ENCODE data around the gene CCNB1IP1. TPM values are rescaled to one million over a fixed set of nuclear protein-coding genes. Genes with fewer than 3 reads are reported as not detected.

CCNB1IP1 gene
- total RNA-seq, 2 experiments from 2014 or later, result 79.0 to 82.7 TPM

DNA sequence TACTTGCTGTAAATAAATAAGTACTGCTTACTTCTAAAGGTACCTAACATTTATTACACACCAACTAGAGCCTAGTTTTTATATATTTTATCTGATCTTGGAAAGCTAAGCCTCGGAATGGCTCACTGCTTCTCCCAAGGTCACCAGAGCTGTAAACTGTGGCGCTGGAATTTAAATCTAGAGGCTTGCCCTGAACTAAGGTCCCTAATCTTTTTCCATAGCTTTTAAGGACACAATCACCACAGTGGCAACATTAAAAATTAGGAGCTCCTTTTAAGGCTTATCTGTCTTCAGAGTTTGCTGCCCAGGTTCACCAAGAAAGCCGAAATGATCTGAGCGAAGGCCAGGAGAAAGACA, 670 bp downstream of the CCNB1IP1 start:
- ATAC-seq, result no peak
- Mint-ChIP-seq H3K4me3 (peak overlapping the region; percentile 97), H3K27me3 (no peaks in the 10 kb centered on the region), H3K4me1 (ENCODE audit: low read depth) (peaks cover 40% of the 10 kb centered on the region), H3K9me3 (no peaks in the 10 kb centered on the region), H3K27ac (peak overlapping the region; percentile 93), H3K36me3 (ENCODE audit: low read depth) (peaks cover 30% of the 10 kb centered on the region)
- ChIA-PET POLR2A (interaction anchor here (4.7 kb wide), 1 partner anchor 10 kb away, joined by 40 read pairs; the partner anchor contains the start of gene PARP2), CTCF (interaction anchor here (0.7 to 9.4 kb wide), 8 partner anchors 10 to 639 kb away, joined by 3 to 125 read pairs (median 3); partner anchors contain the start of gene PARP2)
- intact Hi-C loops (cut with micrococcal nuclease), result loop anchor here (5.0 kb wide), 1 partner anchor 80 kb away; the partner anchor contains the start of gene TEP1
- TF ChIP-seq CTCF (IDR thresholded peaks at IDR 0.05), result no peak
- no peak for DNase-seq

- TF ChIP-seq CTCF (IDR thresholded peaks at IDR 0.05), result no peak
- Mint-ChIP-seq H3K9me3 (no peaks in the 10 kb centered on the region), H3K27ac (peak overlapping the region; percentile 40), H3K27me3 (no peaks in the 10 kb centered on the region), H3K36me3 (ENCODE audit: low read depth) (peaks cover 41% of the 10 kb centered on the region), H3K4me1 (ENCODE audit: low read depth) (peaks cover 41% of the 10 kb centered on the region), H3K4me3 (peak overlapping the region; percentile 65)
- CTCF ChIA-PET, result interaction anchor here (1.5 to 9.4 kb wide), 3 partner anchors 11 to 277 kb away, joined by 4 to 125 read pairs (median 104); partner anchors contain the start of genes PARP2 and TTC5
- ATAC-seq (no peak), DNase-seq (no peak)
- POLR2A ChIA-PET, result interaction anchor here (4.7 kb wide), 1 partner anchor 12 kb away, joined by 40 read pairs; the partner anchor contains the start of gene PARP2
- intact Hi-C loops (cut with micrococcal nuclease), result loop anchor here (5.0 kb wide), 1 partner anchor 81 kb away; the partner anchor contains the start of gene TEP1
Observed at GRCh38 chr14:20331053-20331613, 1.9 kb downstream of the CCNB1IP1 start.

DNA sequence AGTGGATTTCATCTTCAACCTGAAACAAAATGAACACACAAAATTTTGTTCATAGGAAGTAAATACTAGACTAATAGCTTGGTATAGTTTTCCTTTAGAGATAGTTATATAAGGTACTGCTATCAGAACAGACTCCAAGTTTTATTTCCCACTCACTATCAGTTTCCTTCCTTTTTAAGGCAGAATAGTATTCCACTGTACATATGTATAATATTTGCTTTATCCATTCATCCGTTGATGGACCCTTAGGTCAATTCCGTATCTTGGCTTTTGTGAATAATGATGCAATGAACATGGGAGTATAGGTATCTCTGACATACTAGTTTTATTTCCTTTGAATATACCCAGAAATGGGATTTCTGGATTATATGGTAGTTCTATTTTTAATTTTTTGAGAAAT, 3.7 kb downstream of the CCNB1IP1 start:
- DNase-seq, result no peak
- ATAC-seq, result no peak
- peak overlapping the region; percentile 48 for H3K27ac Mint-ChIP-seq
- ChIA-PET POLR2A (interaction anchor here (1.5 to 1.8 kb wide), 2 partner anchors 14 to 140 kb away, joined by 4 to 6 read pairs; partner anchors contain the start of genes PARP2 and PNP), CTCF (interaction anchor here (1.0 to 9.4 kb wide), 6 partner anchors 13 to 284 kb away, joined by 3 to 125 read pairs (median 12); partner anchors contain the start of gene PARP2)
- H3K4me3 Mint-ChIP-seq, result no peak overlapping the region
- H3K36me3 Mint-ChIP-seq (ENCODE audit: low read depth), result peaks cover 48% of the 10 kb centered on the region
- H3K27me3 Mint-ChIP-seq, result no peaks in the 10 kb centered on the region
- peaks cover 38% of the 10 kb centered on the region for H3K4me1 Mint-ChIP-seq (ENCODE audit: low read depth)
- intact Hi-C loops (cut with micrococcal nuclease), result no loop called here
- no peak for TF ChIP-seq CTCF (IDR thresholded peaks at IDR 0.05)
- H3K9me3 Mint-ChIP-seq, result no peaks in the 10 kb centered on the region

DNA sequence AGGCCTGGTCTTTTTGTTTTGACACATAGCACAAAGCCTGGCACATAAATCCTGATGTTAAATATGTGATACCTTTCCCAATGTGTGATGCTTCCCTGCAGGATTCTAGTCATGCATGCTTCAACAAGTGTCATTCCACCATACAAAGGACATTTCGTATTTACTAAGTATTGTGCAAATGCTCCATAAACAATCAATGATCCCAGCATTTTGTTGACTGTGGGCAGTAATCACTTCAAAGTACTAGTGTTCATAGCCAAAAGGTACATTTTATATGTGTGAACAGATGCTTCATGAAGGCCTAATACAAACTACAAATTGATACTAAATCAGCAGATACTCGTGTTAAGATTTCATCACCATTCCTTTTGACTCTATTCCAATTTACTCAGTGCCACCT, 4.4 kb downstream of the CCNB1IP1 start:
- H3K27ac Mint-ChIP-seq, result peak overlapping the region; percentile 3
- H3K4me3 Mint-ChIP-seq, result no peak overlapping the region

More for the DNA sequence above, 4.4 kb downstream of the CCNB1IP1 start:
- DNase-seq (no peak), ATAC-seq (no peak)
- Mint-ChIP-seq H3K9me3 (no peaks in the 10 kb centered on the region), H3K36me3 (ENCODE audit: low read depth) (peaks cover 53% of the 10 kb centered on the region), H3K27me3 (no peaks in the 10 kb centered on the region), H3K4me1 (ENCODE audit: low read depth) (peaks cover 38% of the 10 kb centered on the region)
- CTCF ChIA-PET, result interaction anchor here (0.9 to 9.4 kb wide), 17 partner anchors 14 to 362 kb away, joined by 3 to 125 read pairs (median 9); partner anchors contain the start of genes PARP2, PIP4P1, RNASE4 and TEP1
- POLR2A ChIA-PET, result interaction anchor here (1.5 to 1.8 kb wide), 3 partner anchors 14 to 141 kb away, joined by 4 to 6 read pairs (median 4); partner anchors contain the start of genes APEX1, OSGEP, PARP2 and PNP
- intact Hi-C loops (cut with micrococcal nuclease), result no loop called here
- no peak for TF ChIP-seq CTCF (IDR thresholded peaks at IDR 0.05)
